RCC 7860 (cell line): ENCODE measurements around the gene PAPPA.

Experiments
- DNase-seq: peaks from one replicate; pipeline ENCODE4 v3.0.0-alpha.2; 2015; ENCODE audit warnings: low spot score
- FAIRE-seq: peaks from 2 replicates; lab custom pipeline; 2012; peaks lifted over from hg19 to GRCh38; lab: Jason Lieb, UNC

PAPPA gene

DNA sequence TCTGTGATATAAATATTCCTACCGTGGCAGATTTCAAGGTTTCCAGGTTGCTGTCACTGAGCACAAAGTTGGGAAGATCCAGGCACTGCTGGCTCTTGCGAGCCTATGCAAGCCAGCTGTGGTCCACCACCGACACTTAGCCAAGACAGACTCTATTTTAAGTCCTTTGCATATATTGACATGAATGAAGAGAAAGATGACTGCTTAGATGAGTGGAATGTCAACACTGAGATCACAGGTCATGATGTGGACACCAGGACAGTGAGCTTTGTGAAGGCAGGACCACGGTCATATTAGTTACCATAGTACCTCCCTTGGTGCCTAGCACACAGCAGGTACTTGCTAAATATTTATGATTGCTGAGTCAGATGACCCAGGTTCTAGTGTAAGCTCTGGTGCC, 217.0 kb downstream of the PAPPA start:
- FAIRE-seq (no peak), DNase-seq (no peak)

DNA sequence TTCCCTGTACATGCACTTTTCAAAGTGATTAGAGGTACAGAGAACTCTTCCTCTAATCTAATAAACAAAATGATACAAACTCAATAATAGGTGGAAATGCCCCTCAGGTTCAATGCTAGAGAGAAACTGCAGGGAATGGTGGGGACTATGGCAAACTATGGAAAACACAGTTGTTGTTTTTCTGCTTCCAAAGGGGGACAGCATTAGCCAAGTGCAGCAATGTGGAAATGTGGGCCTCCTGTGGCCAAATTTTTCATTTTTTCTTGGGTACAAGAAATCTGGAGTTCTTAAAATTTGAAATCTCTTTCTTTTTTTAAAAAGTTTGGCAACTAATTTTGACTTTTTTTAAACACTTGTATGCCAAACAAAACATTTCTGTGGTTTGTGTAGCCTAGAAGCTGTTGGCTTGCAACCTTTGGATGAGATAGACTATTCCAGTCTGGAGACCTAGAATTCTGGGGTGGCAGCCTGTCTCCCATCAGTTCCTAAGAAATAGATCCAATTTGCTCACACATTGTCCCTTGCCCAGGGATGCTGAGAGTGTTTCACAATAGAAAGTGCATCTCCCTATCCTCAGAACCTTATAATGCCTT, 218.6 kb downstream of the PAPPA start:
- FAIRE-seq (no peak), DNase-seq (no peak)

DNA sequence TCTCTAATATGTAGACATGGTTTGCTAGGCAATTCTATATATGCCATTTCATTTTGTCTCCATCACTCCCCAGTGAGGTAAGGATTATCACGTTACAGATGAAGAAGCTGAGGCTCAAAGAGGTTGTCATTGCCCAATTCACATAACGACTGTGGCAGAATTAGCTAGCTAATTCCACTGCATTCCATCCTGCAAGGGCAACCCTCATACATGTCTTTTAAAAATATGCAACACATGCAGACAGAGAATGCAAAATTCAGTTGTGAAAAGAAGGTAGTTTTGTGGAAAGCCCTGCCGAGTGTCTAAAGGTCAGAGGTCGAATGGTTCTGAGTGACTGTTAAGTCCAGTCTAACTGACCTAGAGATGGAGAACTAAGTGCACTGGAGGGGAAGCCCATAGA, 219.2 kb downstream of the PAPPA start:
- FAIRE-seq (no peak), DNase-seq (no peak)

DNA sequence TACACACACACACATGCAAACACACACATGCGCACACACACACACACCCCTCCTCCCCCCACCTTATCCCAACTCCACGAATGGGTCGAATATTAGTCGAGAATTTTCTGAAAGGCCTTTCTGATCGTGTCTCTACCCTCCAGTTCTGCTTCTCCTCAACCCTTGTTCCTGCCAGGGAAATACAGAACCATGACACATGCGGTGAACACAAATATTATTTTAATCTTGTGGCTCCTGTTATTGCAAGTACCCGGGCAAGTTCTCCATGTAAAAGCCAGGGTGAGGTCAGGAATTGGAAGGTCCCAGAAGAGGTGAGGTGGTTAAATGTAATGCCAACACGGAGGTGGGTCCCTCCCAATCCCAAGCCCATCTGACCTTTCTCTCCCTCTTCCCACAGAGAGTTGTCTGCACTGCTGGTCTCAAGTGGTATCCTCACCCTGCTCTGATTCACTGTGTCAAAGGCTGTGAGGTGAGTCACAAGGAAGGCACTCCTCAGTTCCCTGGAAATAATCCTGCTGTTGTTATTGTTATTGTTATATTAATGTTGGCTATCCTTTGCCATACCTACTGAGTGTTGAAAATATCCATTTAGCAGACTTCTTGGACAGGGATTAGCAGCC, 223.7 kb downstream of the PAPPA start:
- DNase-seq, result peak; percentile 86
- FAIRE-seq, result peak; percentile 92

DNA sequence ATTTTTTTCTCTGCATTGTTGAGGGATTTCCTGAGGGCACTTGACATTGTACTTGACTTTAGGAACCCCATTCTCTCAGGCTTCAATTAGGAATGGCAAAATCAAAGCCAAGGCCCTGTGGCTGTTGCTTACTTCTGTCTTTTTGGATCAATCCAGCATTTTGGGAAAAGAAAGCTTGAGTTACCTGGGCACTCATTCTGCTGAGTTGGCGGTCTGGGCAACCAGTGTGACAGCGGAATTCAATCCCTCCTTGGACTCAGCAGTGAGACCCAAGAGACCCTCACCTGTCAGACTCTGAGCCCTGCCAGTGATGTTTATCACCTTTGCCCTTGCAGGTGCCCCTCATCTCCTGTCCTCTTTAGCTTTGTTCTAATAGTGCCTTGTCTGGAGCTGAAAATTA, 225.3 kb downstream of the PAPPA start:
- no peak for DNase-seq
- FAIRE-seq, result no peak

DNA sequence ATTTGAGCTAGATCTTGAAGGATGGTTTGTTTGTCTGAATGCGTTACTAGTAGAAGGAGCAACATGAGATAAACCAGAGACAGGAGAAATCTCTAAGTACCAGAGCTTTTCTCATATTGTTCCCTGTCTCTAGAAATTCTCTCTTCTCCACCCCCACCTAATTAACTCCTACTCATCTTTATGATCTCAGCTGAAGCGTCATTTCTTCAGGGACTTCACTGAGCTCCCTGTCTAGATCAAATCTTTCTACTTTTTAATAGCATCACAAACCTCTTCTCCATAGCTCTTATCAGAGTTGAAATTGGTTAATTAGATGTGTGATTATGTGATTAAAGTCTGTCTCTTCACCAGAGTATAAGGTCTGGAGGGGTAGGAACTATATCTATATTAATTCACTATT, 226.2 kb downstream of the PAPPA start:
- DNase-seq (no peak), FAIRE-seq (no peak)

DNA sequence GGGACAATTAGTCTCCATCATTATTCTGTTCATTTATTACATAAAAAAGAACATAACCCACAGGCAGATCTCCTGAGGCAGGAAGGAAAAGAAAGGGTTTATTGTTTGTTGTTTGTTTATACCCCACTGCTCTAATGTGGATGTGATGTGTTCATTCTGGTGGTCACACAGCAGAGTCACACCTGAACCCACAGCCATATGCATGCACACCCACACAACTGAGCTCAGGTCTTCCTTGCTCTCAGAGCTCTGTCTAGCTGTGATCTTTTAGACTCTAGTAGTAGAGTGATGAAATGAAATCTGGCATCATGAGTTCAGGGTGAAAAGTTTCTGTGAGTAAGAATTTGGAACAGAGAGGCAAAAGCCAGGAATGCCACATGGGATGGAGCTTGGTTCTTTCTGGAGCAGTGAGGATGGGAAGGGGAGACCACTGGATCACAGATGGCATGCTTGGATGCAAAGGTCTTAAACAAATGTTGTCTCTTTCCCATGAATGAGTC, 227.0 kb downstream of the PAPPA start:
- FAIRE-seq, result no peak
- DNase-seq, result no peak

DNA sequence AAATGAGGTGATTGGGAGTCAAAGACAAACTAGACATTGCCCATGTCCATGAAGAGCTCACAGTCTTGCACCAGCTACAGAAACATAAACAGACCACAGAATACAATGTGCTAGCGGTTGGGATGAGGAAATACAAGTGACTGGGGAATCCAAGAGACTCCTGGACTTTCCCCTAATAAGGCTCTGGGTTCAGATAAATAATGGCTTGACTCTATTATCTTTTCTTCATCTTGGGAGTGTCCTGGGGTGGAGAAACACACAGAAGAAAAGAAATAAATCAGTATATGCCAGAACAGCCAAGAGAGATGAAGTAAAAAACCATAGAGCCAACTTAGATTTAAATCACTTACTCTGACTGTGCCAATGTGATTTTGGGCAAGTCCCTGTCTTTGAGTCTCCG, 227.8 kb downstream of the PAPPA start:
- no peak for DNase-seq

DNA sequence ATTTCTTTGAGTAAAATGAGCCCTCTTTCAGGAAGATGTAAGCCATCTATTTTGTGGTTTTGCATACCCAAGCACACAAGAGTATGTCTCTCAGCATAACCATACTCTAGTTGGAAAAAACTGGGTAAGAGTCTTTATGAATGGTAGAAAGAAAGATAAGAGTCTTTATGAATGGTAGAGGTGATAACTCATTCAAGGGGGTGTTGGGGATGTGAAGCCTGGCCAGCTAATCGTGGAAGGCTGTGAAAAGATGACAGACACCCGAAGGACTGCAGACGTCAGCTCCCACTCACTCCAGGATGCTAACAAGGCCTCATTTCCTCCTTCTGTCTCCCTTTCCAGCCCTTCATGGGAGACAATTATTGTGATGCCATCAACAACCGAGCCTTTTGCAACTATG, 228.5 kb downstream of the PAPPA start:
- no peak for DNase-seq
- FAIRE-seq, result no peak

More for the DNA sequence above, 227.8 kb downstream of the PAPPA start:
- FAIRE-seq, result no peak

DNA sequence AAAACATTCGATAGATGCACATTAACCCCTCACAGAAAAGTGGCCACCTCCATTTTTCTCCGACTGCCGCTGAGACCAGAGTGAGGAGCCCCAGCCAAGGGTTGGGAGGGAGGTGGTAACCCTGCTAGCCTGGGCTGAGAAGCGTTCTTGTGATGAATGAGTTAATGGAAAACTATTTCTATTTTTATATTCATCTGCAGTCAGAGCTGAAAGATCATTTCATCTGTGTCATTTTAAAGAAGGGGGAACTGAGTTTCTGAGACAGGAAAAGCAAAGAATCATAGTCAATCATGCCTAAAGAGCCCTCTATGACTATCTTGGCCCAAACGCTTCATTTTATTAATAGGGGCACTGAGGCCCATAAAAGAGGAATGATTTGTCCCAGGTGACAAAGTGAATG, 229.5 kb downstream of the PAPPA start:
- peak; percentile 20 for DNase-seq
- peak; percentile 5 for FAIRE-seq

DNA sequence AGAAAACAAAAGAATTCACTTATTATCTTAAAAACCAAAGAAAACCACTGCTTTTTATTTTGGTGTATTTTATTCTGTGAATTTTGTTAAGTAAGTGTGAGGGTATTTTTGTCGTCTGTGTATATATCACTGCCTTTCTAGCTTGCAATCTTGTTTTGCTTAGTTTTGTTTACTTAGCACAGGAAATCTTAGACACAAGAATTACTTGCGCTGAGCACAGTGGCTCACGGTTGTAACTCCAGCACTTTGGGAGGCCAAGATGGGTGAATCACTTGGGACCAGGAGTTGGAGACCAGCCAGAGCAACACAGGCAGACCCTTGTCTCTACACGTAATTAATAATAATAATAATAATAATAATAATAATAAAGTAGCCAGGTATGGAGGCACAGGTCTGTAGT, 230.3 kb downstream of the PAPPA start:
- no peak for FAIRE-seq
- no peak for DNase-seq

DNA sequence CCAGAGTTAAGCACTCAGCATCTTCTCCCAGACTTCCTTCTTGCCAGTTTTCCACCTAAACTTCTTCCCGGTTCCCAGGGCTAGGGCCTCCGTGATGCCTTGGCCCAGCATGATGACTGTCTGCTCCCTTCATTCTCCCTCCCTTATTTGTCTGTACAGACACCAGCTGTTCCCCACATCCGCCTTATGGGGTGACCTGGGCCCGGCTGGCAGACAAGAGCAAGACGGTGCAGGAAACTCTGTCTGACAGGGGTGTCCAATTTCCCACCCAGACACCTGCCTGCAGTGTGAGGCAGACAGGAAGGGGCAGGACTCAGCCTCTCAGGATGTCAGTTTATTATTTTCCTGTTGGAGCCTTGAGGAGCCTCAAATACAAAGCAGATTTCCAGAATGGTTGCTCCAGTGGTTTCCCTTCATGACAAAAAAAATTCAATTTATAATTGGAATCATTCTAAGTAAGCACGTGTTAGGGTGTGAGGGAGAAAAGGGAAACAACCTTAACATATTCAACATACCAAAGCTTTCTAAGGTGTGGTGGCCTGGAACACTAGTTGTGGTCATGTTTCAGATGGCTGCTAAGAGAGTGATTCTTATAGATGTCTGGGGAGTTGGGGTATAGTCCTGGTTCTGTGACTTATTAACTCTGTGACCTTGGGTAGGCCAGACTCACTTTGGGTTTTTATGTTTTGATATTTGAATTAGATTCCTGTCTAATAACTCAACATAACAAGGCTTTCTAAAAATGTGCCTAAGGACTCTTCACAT, 234.5 kb downstream of the PAPPA start:
- FAIRE-seq, result peak; percentile 96

DNA sequence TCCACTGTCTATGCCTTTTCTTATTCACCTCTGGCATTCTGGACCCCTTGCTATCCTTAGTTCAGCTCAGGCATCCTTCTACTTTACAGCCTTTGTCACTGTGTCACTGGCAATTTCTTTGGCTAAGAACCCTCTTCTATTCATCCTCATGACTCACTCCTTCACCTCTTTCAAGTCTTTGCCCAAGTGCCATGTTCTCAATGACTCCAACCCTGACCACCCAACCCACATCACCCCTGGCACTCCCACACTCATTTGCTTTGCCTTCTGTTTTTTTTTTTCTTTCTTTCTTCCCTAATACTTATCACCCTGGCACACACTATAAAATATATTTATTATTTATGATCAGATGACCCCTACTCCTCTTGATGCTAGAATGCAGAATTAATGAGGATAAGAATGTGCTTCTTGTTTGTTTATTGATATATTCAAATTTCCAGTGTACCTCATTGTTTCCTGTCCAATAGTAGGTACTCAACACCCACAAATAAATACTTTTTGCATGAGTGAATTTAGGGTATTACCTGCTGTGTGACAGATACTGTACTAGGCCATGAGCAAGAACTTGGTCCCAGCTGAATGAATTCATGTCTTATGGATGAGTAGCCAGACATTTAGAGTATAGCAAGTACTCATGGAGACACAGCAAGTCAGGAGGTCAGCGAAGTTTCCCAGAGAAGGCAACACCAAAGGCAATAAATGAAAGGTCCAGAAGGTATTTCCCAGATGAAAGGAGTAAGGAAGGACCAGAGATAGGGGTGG, 236.1 kb downstream of the PAPPA start:
- peak; percentile 95 for FAIRE-seq
- DNase-seq, result peak; percentile 96

More for the DNA sequence above, 234.5 kb downstream of the PAPPA start:
- DNase-seq, result peak; percentile 96

DNA sequence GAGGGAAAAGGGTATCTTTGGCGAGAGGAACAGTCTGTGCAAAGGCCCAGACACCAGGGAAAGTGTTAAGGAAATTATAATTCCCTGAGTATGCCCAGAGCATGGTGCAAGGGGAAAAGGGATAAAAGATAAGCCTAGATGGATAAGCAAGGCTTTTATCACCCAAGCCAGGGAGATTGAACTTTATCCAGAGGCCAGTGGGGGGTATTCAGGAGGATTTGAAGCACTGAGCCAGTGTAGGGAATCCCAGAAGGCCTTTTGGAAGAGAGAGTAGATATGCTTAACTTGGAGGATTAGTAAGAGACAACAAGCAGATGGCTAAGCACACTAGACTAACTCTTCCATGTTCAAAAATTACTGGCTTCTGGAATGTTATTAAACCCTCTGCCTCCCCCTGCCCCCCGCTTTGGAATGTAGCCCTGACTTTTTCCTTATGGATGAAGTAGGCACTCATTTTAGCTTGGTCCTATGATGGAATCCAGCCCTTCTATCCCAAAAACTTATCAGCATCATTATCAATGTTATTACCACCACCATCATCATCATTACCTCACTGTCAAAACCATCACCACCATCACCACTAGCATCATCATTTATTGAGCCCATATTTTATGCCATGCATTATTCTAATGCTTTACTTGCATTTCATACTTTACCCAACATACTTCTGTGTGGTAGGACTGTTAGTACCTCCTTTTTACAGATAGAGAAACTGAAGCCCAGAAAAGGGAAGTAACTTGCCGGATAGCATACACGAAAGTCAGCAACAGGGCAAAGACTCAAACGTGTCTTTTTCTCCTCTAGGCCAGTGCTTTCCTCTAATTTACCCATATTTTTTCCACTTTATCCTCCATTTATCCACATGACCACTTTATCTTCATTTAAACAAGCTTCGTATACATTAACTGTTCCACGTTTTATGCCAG, 237.0 kb downstream of the PAPPA start:
- FAIRE-seq (no peak), DNase-seq (no peak)

DNA sequence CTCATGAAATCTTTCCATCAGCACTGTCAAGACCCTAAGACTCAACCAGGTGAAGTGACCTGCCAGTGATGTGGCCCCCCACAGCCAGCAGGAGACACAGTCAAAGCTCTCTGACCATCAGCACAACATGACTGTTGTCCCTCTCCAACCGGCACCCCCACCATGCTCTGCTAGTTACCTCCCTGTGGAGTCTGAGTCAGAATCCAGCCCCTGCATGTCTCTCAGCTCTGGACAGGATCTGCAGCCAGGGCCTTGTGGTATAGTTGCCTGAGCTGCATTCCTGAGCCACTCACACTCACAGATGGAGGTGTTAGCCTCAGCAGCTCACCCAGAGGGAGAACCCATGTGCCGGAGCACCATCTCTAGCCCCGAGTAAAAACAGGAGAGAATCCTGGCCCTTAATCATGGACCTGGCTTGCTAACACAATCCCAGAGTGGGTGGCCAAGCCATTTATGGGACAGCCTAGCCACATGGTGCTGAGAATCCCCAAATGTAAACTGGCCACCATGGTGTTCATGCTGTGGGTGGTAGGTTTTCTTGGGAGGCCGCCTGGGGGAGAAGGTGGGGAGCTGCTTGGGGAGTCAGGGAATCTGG, 237.8 kb downstream of the PAPPA start:
- DNase-seq (peak; percentile 93), FAIRE-seq (peak; percentile 92)

DNA sequence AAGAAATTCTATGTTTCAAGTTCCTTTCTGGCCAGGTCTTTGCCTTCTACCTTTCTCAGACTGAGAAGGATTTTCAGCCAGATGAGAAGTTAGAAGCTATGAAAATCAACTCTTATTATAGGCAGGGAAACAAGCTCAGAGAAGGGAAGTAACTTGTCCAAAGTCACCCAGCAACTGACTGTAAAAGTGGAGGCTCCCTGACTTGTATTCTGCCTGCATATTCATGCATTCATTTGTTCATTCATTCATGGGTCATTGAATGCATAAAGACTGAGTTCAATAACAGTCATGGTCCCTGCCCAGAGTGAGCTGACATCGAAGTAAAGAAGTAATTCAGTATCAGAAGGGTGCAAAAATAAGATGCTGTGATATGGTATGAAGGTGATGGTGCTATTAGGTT, 239.6 kb downstream of the PAPPA start:
- no peak for DNase-seq
- FAIRE-seq, result no peak

DNA sequence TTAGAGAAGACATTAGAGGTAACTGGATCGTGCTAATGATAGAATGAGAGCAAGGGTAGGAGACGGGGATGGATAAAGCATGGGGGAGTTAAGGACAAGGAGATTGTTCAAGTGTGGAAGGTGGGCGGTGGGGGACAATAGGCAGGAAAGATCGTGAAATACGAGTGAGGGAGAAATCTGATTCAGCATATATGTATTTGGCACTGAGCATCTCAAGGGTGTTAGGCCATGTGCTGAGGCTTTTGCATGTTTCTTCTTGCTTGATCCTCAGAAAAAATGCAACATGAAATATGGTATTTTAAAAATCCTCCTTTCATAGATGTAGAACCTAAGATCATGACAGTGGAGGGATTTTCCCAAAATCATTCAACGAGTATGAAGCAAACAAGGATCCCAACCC, 240.5 kb downstream of the PAPPA start:
- no peak for DNase-seq
- FAIRE-seq, result no peak

DNA sequence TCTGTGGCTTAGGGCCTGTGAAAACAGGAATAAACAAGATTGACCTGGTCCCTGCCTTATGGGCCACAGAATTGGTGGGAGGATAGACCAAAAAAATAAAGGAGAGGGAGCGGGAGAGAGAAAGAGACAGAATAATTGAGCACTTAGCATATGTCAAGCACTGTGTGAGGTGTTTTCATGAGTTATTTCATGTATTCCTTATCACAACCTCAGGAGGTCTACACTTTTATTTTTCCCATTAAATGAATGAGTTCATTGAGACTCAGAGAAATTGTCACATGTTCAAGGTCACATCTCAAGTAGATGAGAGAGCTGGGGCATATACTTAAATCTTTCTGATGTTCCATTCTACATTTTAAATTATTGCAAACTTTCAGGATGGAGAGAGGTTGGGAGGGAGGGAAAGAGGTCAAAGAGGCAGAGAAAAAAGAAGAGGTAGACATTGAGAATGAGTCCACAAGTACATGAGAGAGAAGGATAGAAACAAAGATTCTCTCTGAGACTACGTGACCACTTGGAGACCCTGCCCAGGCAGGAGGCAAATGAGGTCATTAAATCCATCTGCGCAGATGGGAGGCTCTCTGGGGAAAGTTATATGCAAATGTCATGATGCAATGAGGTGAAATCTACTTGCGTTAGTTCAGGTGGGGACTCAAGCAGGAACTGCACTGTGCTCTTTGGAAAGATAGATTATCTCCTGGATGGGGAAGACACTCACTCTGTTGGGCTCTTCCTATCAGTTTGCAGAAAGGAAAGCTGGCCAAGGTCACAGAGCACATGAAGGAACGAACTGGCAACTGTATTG, 241.5 kb downstream of the PAPPA start:
- no peak for FAIRE-seq
- DNase-seq, result no peak

DNA sequence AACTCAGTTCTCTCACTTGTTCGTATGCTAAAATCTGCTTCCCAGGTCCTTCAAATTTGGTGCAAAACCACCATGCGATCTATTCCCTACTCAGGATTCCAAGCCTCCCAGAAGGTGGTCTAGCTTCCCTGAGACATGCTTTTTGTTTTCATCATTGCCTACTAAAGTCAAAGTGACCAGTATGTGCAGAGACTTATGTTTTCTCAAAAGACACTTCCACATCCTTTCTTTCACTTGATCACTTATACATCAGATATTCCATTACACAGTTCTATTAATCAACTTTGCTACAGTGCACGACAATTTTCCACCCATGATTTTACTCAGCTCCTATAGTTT, 242.1 kb downstream of the PAPPA start:
- FAIRE-seq, result no peak
- no peak for DNase-seq
